ENCODE results near the gene EIF3I. TPM values are rescaled to one million over a fixed set of nuclear protein-coding genes. Genes with fewer than 3 reads are reported as not detected.

The EIF3I gene
- total RNA-seq: 133 TPM

GRCh38 chr1:32221980-32222755, at the start of gene EIF3I, which contains the start of gene TMEM234:
TSS of gene EIF3I (plus strand) at chr1:32222407. CDS start at chr1:32222442, 35 bp downstream.
TSS of gene TMEM234 (minus strand) at chr1:32222353. CDS start at chr1:32222322, 31 bp downstream.

GRCh38 chr1:32179443-32180185, 42.6 kb upstream of the EIF3I start, which contains the start of gene TXLNA:
TSS of gene TXLNA (plus strand) at chr1:32179675. CDS start at chr1:32180346, 671 bp downstream.

GRCh38 chr1:32200226-32201010, 21.8 kb upstream of the EIF3I start, which contains the start of gene CCDC28B:
TSS of gene CCDC28B (plus strand) at chr1:32200595. CDS start at chr1:32201936, 1,341 bp downstream.

GRCh38 chr1:32205401-32206370, 16.5 kb upstream of the EIF3I start, which contains the start of gene IQCC:
TSS of gene IQCC (plus strand) at chr1:32205671. CDS start at chr1:32205682, 11 bp downstream.

GRCh38 chr1:32208891-32209328, 13.3 kb upstream of the EIF3I start, which contains the start of gene DCDC2B:
TSS of gene DCDC2B (plus strand) at chr1:32209089. CDS start at chr1:32209094, 5 bp downstream.

GRCh38 chr1:32246888-32247273, 24.7 kb downstream of the EIF3I start, which contains the start of gene FAM167B:
TSS of gene FAM167B (plus strand) at chr1:32247222. CDS start at chr1:32247422, 200 bp downstream.

GRCh38 chr1:32250893-32251716, 28.9 kb downstream of the EIF3I start, which contains the start of gene LCK:
TSS of gene LCK (plus strand) at chr1:32251265. CDS start at chr1:32274330, 23,065 bp downstream.

Other genes with a start within 250 kb of the EIF3I start
- gene KHDRBS1, start 208.5 kb upstream of the EIF3I start, total RNA-seq: 146 TPM
- 6.7 TPM for gene TMEM39B, start 149.5 kb upstream of the EIF3I start, total RNA-seq
- 38.9 TPM for gene KPNA6, start 114.4 kb upstream of the EIF3I start, total RNA-seq
- gene TXLNA, start 42.7 kb upstream of the EIF3I start, total RNA-seq: 44.8 TPM
- 19.8 TPM for gene CCDC28B, start 21.8 kb upstream of the EIF3I start, total RNA-seq
- gene IQCC, start 16.7 kb upstream of the EIF3I start, total RNA-seq: 5.9 TPM
- not detected for gene DCDC2B, start 13.3 kb upstream of the EIF3I start, total RNA-seq
- gene TMEM234, start 54 bp upstream of the EIF3I start, total RNA-seq: 18.8 TPM
- gene FAM167B, start 24.8 kb downstream of the EIF3I start, total RNA-seq: 2.1 TPM
- 1.4 TPM for gene LCK, start 28.9 kb downstream of the EIF3I start, total RNA-seq
- 65.0 TPM for gene HDAC1, start 69.7 kb downstream of the EIF3I start, total RNA-seq
- gene MARCKSL1, start 113.8 kb downstream of the EIF3I start, total RNA-seq: 159 TPM
- 3.1 TPM for gene FAM229A, start 140.1 kb downstream of the EIF3I start, total RNA-seq
- gene TSSK3, start 140.1 kb downstream of the EIF3I start, total RNA-seq: 0.55 TPM
- 100 TPM for gene BSDC1, start 172.0 kb downstream of the EIF3I start, total RNA-seq
- gene ZBTB8B, start 242.7 kb downstream of the EIF3I start, total RNA-seq: 3.8 TPM